Heart left ventricle (tissue), 13 donors: ENCODE data around the gene NHLH1.

Source experiments
- POLR2A ChIP-seq, 2 donors: fragments of 450-650 bp; IDR thresholded peaks; one replicate each; pipeline ENCODE4 v1.6.1; 2017; ENCODE audit warnings: antibody characterized with exemption in 2 of 2, mild to moderate bottlenecking in 2 of 2, moderate library complexity in 2 of 2
- TF ChIP-seq, protein P1 (sequence below), 12 donors: fragments of 200-600 bp; sonication (generic) in 4 of 12; IDR thresholded peaks; one replicate each; pipeline versions ENCODE4 v1.5.0 to v1.8.0; 2018 to 2022; ENCODE audit warnings: antibody characterized with exemption in 12 of 12, mild to moderate bottlenecking in 5 of 12
- donor health status: ischemic (EF 13 %, LVEDD 7.1; RV severe dilation, severe dysfunction).
- donor health status: DM: no; HTN: yes; CAD: no.
- donor health status: DM: no; HTN: no; CAD: no.
- donor health status: ischemic (EF 25% LVEDD 6.9; RV normal size, moderate dysfunction).
- donor health status: ischemic (EF 25% LVEDD 5.7; RV mildly dilated, moderate dysfunction).
- donor health status: ischemic (EF 35%, LVEDD 5.7; RV mildly dilated, moderate dysfunction).
- donor health status: nonischemic (EF 11% LVEDD 7.7; RV severe dilation, severe dysfunction).
- donor health status: DM: yes; HTN: yes; CAD: no.
- donor health status: PGD.
- donor health status: ischemic (EF 29% LVEDD 5.4; RV normal size, mild dysfunction).
- donor health status: nonischemic (EF 23%, LVEDD 6.1; RV moderate dilation, normal function).

DNA sequence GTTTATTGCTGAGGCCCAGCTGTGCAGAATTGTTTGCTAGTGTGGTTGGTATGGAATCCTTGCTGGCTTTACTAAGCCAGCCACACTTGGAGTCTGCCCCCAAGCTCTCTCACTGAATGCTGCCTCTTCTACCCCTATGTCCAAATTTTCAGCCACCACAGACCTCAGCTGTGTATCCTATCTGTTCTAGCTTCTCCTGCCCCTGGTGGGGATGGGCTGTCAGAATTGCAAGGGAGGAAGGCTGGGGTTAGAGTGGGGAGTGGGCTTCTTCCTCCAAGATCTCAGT lies 4.4 kb downstream of the NHLH1 start:
- TF ChIP-seq, protein P1, sequence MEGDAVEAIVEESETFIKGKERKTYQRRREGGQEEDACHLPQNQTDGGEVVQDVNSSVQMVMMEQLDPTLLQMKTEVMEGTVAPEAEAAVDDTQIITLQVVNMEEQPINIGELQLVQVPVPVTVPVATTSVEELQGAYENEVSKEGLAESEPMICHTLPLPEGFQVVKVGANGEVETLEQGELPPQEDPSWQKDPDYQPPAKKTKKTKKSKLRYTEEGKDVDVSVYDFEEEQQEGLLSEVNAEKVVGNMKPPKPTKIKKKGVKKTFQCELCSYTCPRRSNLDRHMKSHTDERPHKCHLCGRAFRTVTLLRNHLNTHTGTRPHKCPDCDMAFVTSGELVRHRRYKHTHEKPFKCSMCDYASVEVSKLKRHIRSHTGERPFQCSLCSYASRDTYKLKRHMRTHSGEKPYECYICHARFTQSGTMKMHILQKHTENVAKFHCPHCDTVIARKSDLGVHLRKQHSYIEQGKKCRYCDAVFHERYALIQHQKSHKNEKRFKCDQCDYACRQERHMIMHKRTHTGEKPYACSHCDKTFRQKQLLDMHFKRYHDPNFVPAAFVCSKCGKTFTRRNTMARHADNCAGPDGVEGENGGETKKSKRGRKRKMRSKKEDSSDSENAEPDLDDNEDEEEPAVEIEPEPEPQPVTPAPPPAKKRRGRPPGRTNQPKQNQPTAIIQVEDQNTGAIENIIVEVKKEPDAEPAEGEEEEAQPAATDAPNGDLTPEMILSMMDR (IDR thresholded peaks at IDR 0.05), result no peak
- no peak for TF ChIP-seq POLR2A (IDR thresholded peaks at IDR 0.05)
